Measurements from ENCODE around the gene TRIM5. TPM values are rescaled to one million over a fixed set of nuclear protein-coding genes. Genes with fewer than 3 reads are reported as not detected.
A peak's percentile ranks its signal among the peaks of the same experiment; 100 is the strongest.

Gene TRIM5
- total and polyA plus RNA-seq, 9 of the 15 experiments (the other 6 are each of a cell fraction or from before 2014, with no cell fraction given) = 7.7 to 20.8 (median 15.0) TPM

- no peak for TF ChIP-seq ZBTB40 (IDR thresholded peaks at IDR 0.05)
- TF ChIP-seq ZBTB40 (CRISPR knock-in tag; IDR thresholded peaks at IDR 0.05) = no peak
- no peak for TF ChIP-seq CEBPG (CRISPR knock-in tag; IDR thresholded peaks at IDR 0.05)
- TF ChIP-seq CEBPG (tag; conservative IDR thresholded peaks at IDR 0.05 in 1 of 2, IDR thresholded peaks at IDR 0.05 in 1 of 2) = 0 out of 4 replicates have a peak, but pooled peaks of 1 of the 2 experiments have one; percentile 28
- TF ChIP-seq CHCHD3 (CRISPR knock-in tag; IDR thresholded peaks at IDR 0.05) = no peak
- no peak for TF ChIP-seq ZNF449 (CRISPR knock-in tag; IDR thresholded peaks at IDR 0.05)
- peak; percentile 38; the same call in 1 of the 2 replicates for TF ChIP-seq REST (IDR thresholded peaks at IDR 0.05; ENCODE audit: borderline replicate concordance)
- TF ChIP-seq REST (CRISPR knock-in tag; IDR thresholded peaks at IDR 0.05; ENCODE audit: low read depth) = no peak
- TF ChIP-seq ZNF586 (CRISPR knock-in tag; conservative IDR thresholded peaks at IDR 0.05) = no peak
These were observed 27.6 kb upstream of the TRIM5 start (continued) for GRCh38 chr11:5712507-5712906.

Data from K562 (cell line).